Activated CD4-positive, alpha-beta memory T cell treated with anti-CD3 and anti-CD28 coated beads for 36 hours (primary cell): Measurements from ENCODE around the gene ASGR2. TPM values are rescaled to one million over a fixed set of nuclear protein-coding genes. Genes with fewer than 3 reads are reported as not detected.
"Not testable (repeated sequence)": the region's sequence is repeated elsewhere in the genome, so short reads cannot be mapped to it uniquely, and the experiment has no call there.

ENCODE experiments used
- CTCF ChIA-PET: fragments of 350-600 bp; sonication (Branson Sonifier 250); formaldehyde crosslinking; loops from one replicate; lab custom pipeline; 2021; ENCODE audit warnings: antibody characterized with exemption, inconsistent platforms; lab: Charles Lee
- POLR2A ChIA-PET: fragments of 350-600 bp; sonication (Branson Sonifier 250); formaldehyde crosslinking; loops from one replicate; lab custom pipeline; 2021; ENCODE audit warnings: antibody characterized with exemption; lab: Charles Lee
- DNase-seq: peaks from one replicate; pipeline ENCODE4 v3.0.0-alpha.2; 2020
- H3K27ac Mint-ChIP-seq: one replicate; pipeline ENCODE4 v1.8.0; 2021; ENCODE audit warnings: mixed read lengths
- H3K27me3 Mint-ChIP-seq: one replicate; pipeline ENCODE4 v1.8.0; 2021; ENCODE audit warnings: mixed read lengths
- H3K36me3 Mint-ChIP-seq: one replicate; pipeline ENCODE4 v1.8.0; 2021; ENCODE audit warnings: mixed read lengths
- H3K4me1 Mint-ChIP-seq: one replicate; pipeline ENCODE4 v1.8.0; 2021; ENCODE audit warnings: low read depth, mixed read lengths
- H3K4me3 Mint-ChIP-seq: one replicate; pipeline ENCODE4 v1.8.0; 2021; ENCODE audit warnings: mild to moderate bottlenecking, mixed read lengths
- H3K9me3 Mint-ChIP-seq: one replicate; pipeline ENCODE4 v1.8.0; 2021; ENCODE audit warnings: mixed read lengths
- intact Hi-C: fragments of 100-400 bp; cut with micrococcal nuclease; formaldehyde crosslinking; loops from one replicate; pipeline ENCODE4 v1.15.1; 2023
- total RNA-seq, 2 experiments: library from RNA; stranded (reverse); gene quantifications; one replicate each; pipeline ENCODE4 v1.2.3, GENCODE V29; 2021

Gene ASGR2
- total RNA-seq, 2 experiments from 2014 or later = not detected

GRCh38 chr17:7109461-7110322 is 4.9 kb downstream of the ASGR2 start:
- ChIA-PET CTCF (interaction anchor here (0.9 to 1.2 kb wide), 3 partner anchors 23 to 57 kb away, joined by 3 to 4 read pairs (median 4); no protein-coding TSS in a partner anchor), POLR2A (interaction anchor here (0.6 kb wide), 1 partner anchor 47 kb away, joined by 5 read pairs; no protein-coding TSS in a partner anchor)
- H3K36me3 Mint-ChIP-seq = no peaks in the 10 kb centered on the region
- H3K27ac Mint-ChIP-seq = no peak overlapping the region
- peak; percentile 15 for DNase-seq
- intact Hi-C loops = no loop called here
- peaks cover 12% of the 10 kb centered on the region for H3K4me1 Mint-ChIP-seq
- no peaks in the 10 kb centered on the region for H3K9me3 Mint-ChIP-seq
- H3K4me3 Mint-ChIP-seq = no peak overlapping the region
- H3K27me3 Mint-ChIP-seq = no peaks in the 10 kb centered on the region

- Mint-ChIP-seq H3K36me3 (no peaks in the 10 kb centered on the region), H3K9me3 (no peaks in the 10 kb centered on the region), H3K27me3 (no peaks in the 10 kb centered on the region), H3K4me1 (peaks cover 12% of the 10 kb centered on the region), H3K27ac (no peak overlapping the region), H3K4me3 (no peak overlapping the region)
- CTCF ChIA-PET = no interaction called here
- POLR2A ChIA-PET = no interaction called here
- no peak for DNase-seq
- intact Hi-C loops = no loop called here
Measured at GRCh38 chr17:7108981-7109380, 5.6 kb downstream of the ASGR2 start.

GRCh38 chr17:7108560-7108925 is 6.1 kb downstream of the ASGR2 start:
- H3K4me1 Mint-ChIP-seq = peaks cover 12% of the 10 kb centered on the region
- CTCF ChIA-PET = no interaction called here
- no peak for DNase-seq
- H3K27me3 Mint-ChIP-seq = peaks cover under 1% of the 10 kb centered on the region
- no peak overlapping the region for H3K4me3 Mint-ChIP-seq
- intact Hi-C loops = no loop called here
- H3K27ac Mint-ChIP-seq = no peak overlapping the region
- no peaks in the 10 kb centered on the region for H3K36me3 Mint-ChIP-seq
- no peaks in the 10 kb centered on the region for H3K9me3 Mint-ChIP-seq
- POLR2A ChIA-PET = no interaction called here

- Mint-ChIP-seq H3K9me3 (no peaks in the 10 kb centered on the region), H3K36me3 (no peaks in the 10 kb centered on the region), H3K4me1 (peaks cover 12% of the 10 kb centered on the region), H3K27me3 (peaks cover 5% of the 10 kb centered on the region), H3K4me3 (no peak overlapping the region), H3K27ac (no peak overlapping the region)
- DNase-seq = no peak
- CTCF ChIA-PET = no interaction called here
- intact Hi-C loops = no loop called here
- POLR2A ChIA-PET = no interaction called here
Measured at GRCh38 chr17:7107795-7108559, 6.6 kb downstream of the ASGR2 start.

GRCh38 chr17:7107012-7107754 is 7.4 kb downstream of the ASGR2 start:
- H3K4me3 Mint-ChIP-seq = no peak overlapping the region
- no peaks in the 10 kb centered on the region for H3K36me3 Mint-ChIP-seq
- no peak for DNase-seq
- ChIA-PET POLR2A (no interaction called here), CTCF (interaction anchor here (0.6 kb wide), 1 partner anchor 390 kb away, joined by 3 read pairs; no protein-coding TSS in a partner anchor)
- intact Hi-C loops = no loop called here
- H3K9me3 Mint-ChIP-seq = no peaks in the 10 kb centered on the region
- peaks cover 12% of the 10 kb centered on the region for H3K4me1 Mint-ChIP-seq
- H3K27me3 Mint-ChIP-seq = peaks cover 10% of the 10 kb centered on the region
- no peak overlapping the region for H3K27ac Mint-ChIP-seq

- DNase-seq = no peak
- Mint-ChIP-seq H3K27ac (no peak overlapping the region), H3K4me3 (no peak overlapping the region), H3K4me1 (no peaks in the 10 kb centered on the region), H3K27me3 (peaks cover 10% of the 10 kb centered on the region), H3K9me3 (no peaks in the 10 kb centered on the region), H3K36me3 (no peaks in the 10 kb centered on the region)
- ChIA-PET POLR2A (no interaction called here), CTCF (interaction anchor here (1.3 kb wide), 1 partner anchor 34 kb away, joined by 4 read pairs; no protein-coding TSS in a partner anchor)
- intact Hi-C loops = no loop called here
Measured at GRCh38 chr17:7102421-7102820, 12.2 kb downstream of the ASGR2 start.

GRCh38 chr17:7101531-7101930 is 13.1 kb downstream of the ASGR2 start:
- Mint-ChIP-seq H3K9me3 (no peaks in the 10 kb centered on the region), H3K36me3 (no peaks in the 10 kb centered on the region), H3K27ac (no peak overlapping the region), H3K27me3 (peaks cover 10% of the 10 kb centered on the region), H3K4me1 (no peaks in the 10 kb centered on the region), H3K4me3 (no peak overlapping the region)
- CTCF ChIA-PET = interaction anchor here (0.7 to 1.3 kb wide), 2 partner anchors 14 to 35 kb away, joined by 3 to 4 read pairs; no protein-coding TSS in a partner anchor
- intact Hi-C loops = no loop called here
- no peak for DNase-seq
- POLR2A ChIA-PET = no interaction called here

- CTCF ChIA-PET = interaction anchor here (0.7 to 1.3 kb wide), 2 partner anchors 15 to 36 kb away, joined by 3 to 4 read pairs; no protein-coding TSS in a partner anchor
- H3K4me1 Mint-ChIP-seq, POLR2A ChIA-PET, intact Hi-C loops, H3K9me3 Mint-ChIP-seq, H3K36me3 Mint-ChIP-seq, H3K4me3 Mint-ChIP-seq, H3K27ac Mint-ChIP-seq, DNase-seq: not testable (repeated sequence)
- peaks cover 10% of the 10 kb centered on the region for H3K27me3 Mint-ChIP-seq
Measured at GRCh38 chr17:7100641-7101379, 13.8 kb downstream of the ASGR2 start.

GRCh38 chr17:7098802-7099459 is 15.7 kb downstream of the ASGR2 start:
- no peak overlapping the region for H3K4me3 Mint-ChIP-seq
- no peak for DNase-seq
- no peaks in the 10 kb centered on the region for H3K36me3 Mint-ChIP-seq
- H3K9me3 Mint-ChIP-seq = no peaks in the 10 kb centered on the region
- CTCF ChIA-PET = interaction anchor here (2.0 kb wide), 1 partner anchor 47 kb away, joined by 9 read pairs; no protein-coding TSS in a partner anchor
- POLR2A ChIA-PET = no interaction called here
- intact Hi-C loops = no loop called here
- no peaks in the 10 kb centered on the region for H3K4me1 Mint-ChIP-seq
- no peak overlapping the region for H3K27ac Mint-ChIP-seq
- H3K27me3 Mint-ChIP-seq = peaks cover 16% of the 10 kb centered on the region

- H3K27ac Mint-ChIP-seq = no peak overlapping the region
Measured at GRCh38 chr17:7097940-7098339, 16.7 kb downstream of the ASGR2 start.

GRCh38 chr17:7095625-7096024 is 19.0 kb downstream of the ASGR2 start:
- Mint-ChIP-seq H3K9me3 (no peaks in the 10 kb centered on the region), H3K36me3 (no peaks in the 10 kb centered on the region), H3K27me3 (peaks cover 6% of the 10 kb centered on the region), H3K27ac (no peak overlapping the region), H3K4me3 (no peak overlapping the region), H3K4me1 (no peaks in the 10 kb centered on the region)
- ChIA-PET CTCF (no interaction called here), POLR2A (no interaction called here)
- no peak for DNase-seq
- intact Hi-C loops = no loop called here

More at GRCh38 chr17:7097940-7098339, 16.7 kb downstream of the ASGR2 start:
- Mint-ChIP-seq H3K27me3 (peaks cover 11% of the 10 kb centered on the region), H3K9me3 (no peaks in the 10 kb centered on the region), H3K36me3 (no peaks in the 10 kb centered on the region), H3K4me1 (no peaks in the 10 kb centered on the region), H3K4me3 (no peak overlapping the region)
- ChIA-PET POLR2A (no interaction called here), CTCF (interaction anchor here (0.6 to 2.0 kb wide), 2 partner anchors 46 to 416 kb away, joined by 3 to 9 read pairs; no protein-coding TSS in a partner anchor)
- intact Hi-C loops = no loop called here
- DNase-seq = no peak
